Dedifferentiated amniotic fluid mesenchymal stem cell (primary cell): Measurements from ENCODE around the gene GFOD2.

Source experiments
- DNase-seq: peaks from one replicate; pipeline ENCODE4 v3.0.0-alpha.2; 2016; ENCODE audit errors: extremely low spot score

GFOD2 gene

GRCh38 chr16:67731753-67732095, 12.6 kb upstream of the GFOD2 start:
- no peak for DNase-seq

- DNase-seq = no peak
Measured at GRCh38 chr16:67731071-67731752, 12.1 kb upstream of the GFOD2 start.

DNA sequence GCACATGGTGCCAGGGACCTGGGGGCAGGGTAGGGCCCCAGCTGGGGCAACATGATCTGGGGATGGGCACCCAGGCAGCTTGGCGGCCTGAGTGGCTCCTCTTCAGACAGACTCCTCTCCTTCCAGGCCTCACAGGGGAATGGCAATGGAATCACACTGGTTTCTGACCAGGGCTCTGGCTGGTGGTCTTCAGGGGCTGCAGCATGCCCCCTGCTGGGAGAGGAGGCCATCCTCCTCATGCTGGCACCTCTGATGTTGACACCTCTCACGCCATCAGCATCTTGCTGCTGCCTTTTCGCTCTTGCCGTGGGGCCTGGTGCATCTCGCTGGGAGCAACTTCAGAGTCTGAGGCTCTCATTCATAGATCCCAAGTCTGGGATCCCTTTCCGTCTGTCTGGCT, 11.2 kb upstream of the GFOD2 start:
- DNase-seq = no peak

- no peak for DNase-seq
Measured at GRCh38 chr16:67729636-67730248, 10.6 kb upstream of the GFOD2 start.

- no peak for DNase-seq
Measured at GRCh38 chr16:67727521-67728485, 8.7 kb upstream of the GFOD2 start.

DNA sequence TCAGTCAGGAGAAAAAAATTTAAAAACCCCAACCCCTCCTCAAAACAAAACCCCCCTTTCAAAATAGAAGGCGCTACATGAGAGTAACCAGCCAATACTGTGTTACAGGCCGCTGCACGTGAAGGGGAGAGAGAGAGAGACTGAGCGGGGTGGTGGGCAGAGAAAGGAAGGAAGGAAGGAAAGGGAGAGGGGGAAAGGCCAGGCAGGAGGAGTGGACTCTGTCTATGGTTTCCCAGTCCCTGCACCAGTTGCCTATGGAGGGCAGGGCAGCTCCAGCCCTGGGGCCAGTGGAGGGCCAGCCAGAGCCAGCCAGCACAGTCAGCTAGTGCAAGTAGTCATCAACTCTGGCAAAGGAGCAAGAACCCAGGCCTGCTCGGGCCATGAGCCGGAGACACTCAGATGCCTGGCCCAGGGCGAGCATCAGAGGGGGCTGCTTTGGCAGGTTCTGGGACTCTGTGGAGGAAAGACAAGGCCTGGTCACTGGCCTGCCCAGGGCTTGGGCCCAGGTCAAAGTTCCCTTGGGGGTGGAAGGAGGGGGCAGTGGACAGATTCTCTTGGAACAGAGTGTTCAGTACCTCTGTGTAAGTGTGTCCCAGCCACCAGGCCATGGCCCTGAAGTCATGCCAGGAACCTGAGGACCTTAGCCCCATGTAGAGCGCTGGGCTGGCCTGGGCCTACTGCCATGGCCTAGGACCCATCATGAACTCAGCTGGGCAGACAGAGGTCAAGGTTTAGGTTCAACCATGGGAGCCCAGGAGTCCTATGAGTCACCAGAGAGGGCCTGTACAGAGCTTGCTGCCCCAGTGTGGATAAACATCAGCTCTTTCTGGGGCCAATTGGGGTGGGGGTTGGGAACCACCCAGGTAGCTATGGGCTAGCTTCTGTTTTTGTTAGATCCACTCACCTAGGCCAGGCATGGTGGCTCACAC, 7.3 kb upstream of the GFOD2 start:
- no peak for DNase-seq

DNA sequence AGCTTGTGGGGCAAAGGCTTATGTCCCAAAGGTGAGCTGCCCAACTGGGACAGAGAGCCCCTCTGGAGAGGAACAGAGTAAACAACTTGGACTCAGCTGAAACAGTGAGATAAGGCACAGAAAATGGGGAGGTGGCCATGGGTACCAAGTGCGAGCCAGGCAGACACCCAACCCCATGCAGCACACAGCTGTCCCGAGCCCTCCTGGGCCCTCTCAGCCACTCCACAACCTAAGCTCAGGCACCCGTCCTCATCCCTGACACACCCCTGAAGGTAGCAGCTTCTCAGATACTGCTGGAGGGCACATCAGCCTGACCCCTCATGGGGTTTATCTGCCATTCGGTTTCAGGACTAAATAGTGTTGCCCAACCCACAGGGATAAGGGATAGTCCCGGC, 4.8 kb upstream of the GFOD2 start:
- DNase-seq = no peak

DNA sequence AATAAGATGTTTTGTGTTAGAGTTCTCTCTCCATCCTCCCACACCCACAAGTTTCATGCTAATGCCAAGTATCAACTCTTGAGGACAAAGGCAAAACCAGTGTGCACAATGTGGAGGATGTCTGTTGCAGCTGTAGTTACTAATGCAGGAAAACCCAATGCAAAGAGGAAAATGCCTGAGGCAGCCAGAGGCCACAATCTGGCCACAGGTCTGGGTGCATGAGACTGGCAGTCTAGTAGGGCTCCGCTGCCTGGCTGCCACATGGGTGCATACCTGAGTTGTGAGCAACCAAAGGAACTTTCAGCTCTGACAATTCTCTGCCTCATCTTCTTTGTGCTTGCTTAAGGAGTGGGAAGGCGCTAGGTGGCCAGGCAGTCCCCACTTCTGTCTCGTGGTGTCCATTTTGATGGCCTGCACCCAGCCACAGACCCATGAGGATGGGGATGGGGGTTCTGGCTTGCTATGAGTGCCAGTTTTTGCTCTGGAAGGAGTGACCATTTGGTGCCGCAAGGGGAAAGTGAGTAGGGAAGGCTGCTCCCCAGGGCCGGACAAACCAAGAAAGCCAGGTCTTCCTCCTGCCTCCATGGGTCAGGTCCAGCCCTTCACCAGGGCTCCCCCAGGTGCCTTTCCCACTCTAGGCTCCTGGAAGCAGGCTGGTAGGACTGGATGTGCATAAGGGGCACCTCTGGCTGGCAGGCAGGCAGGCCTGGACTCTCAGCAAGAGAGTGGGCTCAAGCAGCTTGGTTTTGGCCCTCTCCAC, 4.2 kb upstream of the GFOD2 start:
- peak; percentile 59 for DNase-seq

DNA sequence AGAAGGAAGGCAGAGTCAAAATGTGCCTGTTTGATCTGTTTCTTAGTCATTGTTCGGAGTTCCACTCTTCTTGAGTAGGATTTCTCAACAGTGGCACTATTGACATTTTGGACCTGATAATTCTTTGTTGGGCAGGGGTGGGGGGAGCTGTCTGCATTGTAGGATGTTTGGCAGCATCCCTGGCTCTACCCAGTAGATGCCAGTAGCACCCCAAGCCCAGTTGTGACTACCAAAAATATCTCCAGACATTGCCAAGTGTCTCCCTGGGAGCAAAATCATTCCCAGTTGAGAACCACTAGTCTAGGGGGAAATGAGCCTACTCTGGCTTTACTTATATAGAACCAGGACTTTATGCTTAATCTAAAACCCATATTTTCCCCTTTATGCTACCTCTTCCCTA, 1.1 kb upstream of the GFOD2 start:
- no peak for DNase-seq

- peak; percentile 52 for DNase-seq
Measured at GRCh38 chr16:67719778-67720144, 645 bp upstream of the GFOD2 start.

GRCh38 chr16:67718668-67719047, 458 bp downstream of the GFOD2 start:
- no peak for DNase-seq

DNA sequence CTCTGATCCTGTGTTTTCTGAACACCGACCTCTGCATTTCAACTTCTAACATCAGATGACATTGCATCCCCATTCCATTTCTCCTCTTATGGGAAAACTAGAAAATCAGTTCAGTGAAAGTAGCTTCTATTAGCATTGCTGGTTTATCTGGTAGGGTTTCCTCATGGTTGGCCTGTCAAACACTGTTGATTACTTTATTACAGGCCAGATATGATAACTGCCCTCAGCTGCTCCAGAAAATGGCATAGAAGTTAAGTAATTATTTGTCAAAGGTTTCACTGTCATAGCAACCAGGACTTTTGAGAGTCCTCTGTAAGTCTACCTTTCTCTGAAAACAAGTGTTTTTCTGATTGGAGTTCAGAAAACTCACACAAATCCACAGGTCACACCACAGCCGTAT, 3.0 kb downstream of the GFOD2 start:
- DNase-seq = no peak

GRCh38 chr16:67714522-67714921, 4.6 kb downstream of the GFOD2 start:
- DNase-seq = no peak

DNA sequence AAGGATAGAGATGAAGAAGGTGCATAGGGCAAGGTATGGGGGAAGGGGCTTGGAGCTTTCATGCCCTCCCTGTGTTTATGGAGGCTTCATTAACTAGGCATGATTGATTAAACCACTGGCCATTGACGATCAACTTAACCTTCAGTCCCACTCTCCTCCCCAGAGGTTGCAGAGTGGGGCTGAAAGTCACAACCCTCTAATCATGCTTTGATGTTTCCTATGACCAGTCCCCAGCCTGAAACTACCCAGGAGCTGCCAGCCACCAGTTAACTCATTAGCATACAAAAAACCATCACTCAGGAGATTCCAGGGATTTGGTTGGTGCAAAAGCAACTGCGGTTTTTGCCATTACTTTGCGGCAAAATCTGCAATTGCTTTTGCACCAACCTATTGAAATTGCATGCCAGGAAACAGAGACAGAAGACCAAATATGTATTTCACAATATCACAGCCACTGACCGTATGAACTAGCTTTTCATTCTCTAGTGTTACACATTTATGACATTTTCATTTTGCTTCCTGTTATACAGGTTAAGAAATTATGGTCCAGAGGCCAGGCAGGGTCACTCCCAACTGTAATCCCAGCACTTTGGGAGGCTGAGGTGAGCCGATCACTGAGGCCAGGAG, 5.4 kb downstream of the GFOD2 start:
- DNase-seq = no peak

GRCh38 chr16:67710607-67711006, 8.5 kb downstream of the GFOD2 start:
- DNase-seq = no peak

GRCh38 chr16:67709050-67709449, 10.1 kb downstream of the GFOD2 start:
- DNase-seq = no peak

- DNase-seq = no peak
Measured at GRCh38 chr16:67708368-67708771, 10.7 kb downstream of the GFOD2 start.

DNA sequence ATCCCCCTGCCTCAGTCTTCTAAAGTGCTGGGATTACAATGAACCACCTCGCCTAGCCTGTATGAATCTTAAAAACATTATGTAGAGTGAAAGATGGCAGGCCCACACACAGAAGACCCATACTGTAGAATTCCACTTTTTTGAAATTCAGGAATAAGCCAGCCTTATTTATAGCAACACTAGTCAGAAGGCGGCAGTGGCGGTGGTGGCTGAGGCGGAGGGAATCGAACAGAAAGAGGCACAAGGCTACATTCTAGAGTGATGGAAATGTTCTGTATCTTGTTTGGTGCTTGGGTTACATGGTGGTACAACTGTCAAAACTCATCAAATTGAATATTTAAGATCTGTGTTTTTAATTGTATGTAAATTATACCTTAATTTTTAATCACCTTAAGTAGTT, 11.3 kb downstream of the GFOD2 start:
- no peak for DNase-seq

DNA sequence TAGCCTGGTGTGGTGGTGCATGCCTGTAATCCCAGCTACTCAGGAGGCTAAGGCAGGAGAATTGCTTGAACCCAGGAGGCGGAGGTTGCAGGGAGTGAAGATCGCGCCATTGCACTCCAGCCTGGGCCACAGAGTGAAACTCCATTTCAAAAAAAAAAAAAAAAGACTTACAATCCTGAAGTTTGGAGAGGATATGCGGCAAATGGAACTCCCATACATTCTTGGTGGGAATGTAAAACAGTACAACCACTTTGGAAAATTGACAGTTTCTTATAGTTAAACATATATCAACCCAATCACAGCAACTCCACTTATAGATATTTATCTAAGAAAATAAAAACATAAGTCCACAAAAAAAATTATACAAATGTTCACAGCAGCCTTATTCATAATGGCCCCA, 11.9 kb downstream of the GFOD2 start:
- DNase-seq = no peak

- no peak for DNase-seq
Measured at GRCh38 chr16:67704110-67704509, 15.0 kb downstream of the GFOD2 start.

GRCh38 chr16:67703626-67704025, 15.5 kb downstream of the GFOD2 start:
- DNase-seq = no peak
